Measurements from ENCODE around the gene KLRF2.
A peak's percentile ranks its signal among the peaks of the same experiment; 100 is the strongest.

The KLRF2 gene

DNA sequence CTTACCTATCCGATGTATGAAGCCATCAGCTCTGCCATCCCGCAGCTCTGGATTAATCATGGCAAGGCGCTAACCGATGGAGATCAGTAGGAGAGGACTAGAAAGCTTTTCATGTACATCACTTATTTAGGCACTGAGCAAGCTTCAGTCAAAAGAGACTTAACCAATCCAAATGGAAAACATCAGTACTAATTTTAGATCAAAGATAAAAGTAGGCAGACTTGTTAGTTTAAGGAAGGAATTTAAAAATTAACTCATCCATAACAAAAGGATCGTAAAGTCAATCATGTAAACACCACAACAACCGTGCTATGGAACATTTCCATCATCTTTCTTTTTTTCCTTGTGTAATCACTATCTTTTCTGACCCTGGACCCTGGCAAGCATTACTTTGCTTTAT lies 51.0 kb downstream of the KLRF2 start, which contains the start of gene CLEC2A:
Gene CLEC2A (minus strand): TSS at position 101 of the 400 bp plus-strand sequence. CDS start 41 bp downstream, at position 60.
- no peak for DNase-seq (ENCODE audit: low read depth)
- TF ChIP-seq, protein P1, sequence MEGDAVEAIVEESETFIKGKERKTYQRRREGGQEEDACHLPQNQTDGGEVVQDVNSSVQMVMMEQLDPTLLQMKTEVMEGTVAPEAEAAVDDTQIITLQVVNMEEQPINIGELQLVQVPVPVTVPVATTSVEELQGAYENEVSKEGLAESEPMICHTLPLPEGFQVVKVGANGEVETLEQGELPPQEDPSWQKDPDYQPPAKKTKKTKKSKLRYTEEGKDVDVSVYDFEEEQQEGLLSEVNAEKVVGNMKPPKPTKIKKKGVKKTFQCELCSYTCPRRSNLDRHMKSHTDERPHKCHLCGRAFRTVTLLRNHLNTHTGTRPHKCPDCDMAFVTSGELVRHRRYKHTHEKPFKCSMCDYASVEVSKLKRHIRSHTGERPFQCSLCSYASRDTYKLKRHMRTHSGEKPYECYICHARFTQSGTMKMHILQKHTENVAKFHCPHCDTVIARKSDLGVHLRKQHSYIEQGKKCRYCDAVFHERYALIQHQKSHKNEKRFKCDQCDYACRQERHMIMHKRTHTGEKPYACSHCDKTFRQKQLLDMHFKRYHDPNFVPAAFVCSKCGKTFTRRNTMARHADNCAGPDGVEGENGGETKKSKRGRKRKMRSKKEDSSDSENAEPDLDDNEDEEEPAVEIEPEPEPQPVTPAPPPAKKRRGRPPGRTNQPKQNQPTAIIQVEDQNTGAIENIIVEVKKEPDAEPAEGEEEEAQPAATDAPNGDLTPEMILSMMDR (conservative IDR thresholded peaks at IDR 0.05; ENCODE audit: low read depth, low read length), result no peak
- no peak within 1 kb of the TSS for H3K4me3 ChIP-seq (ENCODE audit: low read length)

DNA sequence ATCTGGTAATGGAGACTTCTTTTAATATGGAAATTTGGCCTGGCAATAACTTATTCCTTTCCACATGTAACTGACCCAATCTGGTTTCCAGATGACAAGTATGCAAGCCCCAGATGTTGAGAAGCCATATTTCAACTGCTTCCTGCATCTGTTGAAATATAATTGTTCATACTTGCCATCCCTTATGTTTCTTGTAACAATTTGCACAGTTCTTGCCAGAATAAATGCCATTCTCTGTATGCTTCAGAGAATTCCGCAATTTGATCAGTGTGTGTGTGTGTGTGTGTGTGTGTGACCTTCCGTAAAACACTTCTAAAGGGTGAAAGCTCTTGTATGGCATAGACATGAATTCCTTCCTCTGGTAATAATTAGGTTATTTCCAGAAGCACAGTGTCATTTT lies 52.7 kb downstream of the KLRF2 start:
- H3K4me3 ChIP-seq (ENCODE audit: low read length), result no peak overlapping the region
- TF ChIP-seq, protein P1 (conservative IDR thresholded peaks at IDR 0.05; ENCODE audit: low read depth, low read length), result no peak
- no peak for DNase-seq (ENCODE audit: low read depth)

DNA sequence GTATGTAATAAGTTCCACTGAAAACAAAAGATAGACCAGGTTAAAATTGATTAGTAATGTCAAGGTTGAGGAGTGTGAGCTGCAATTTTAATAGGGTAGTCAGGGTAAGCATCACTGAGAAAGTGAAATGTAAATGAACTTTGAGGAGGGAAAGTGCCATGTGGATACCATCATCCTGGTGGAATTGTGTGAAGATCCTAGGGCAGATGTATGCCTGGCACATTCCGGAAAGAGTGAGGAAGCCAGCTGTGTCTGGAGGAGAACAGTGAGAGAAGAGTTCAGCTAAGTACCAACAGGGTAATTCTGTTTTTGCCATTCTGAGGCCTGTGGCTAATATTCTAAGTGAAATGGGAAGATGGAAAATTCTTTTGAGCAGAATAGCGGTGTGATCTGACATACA lies 53.7 kb downstream of the KLRF2 start:
- no peak for DNase-seq (ENCODE audit: low read depth)
- no peak overlapping the region for H3K4me3 ChIP-seq (ENCODE audit: low read length)
- TF ChIP-seq, protein P1 (conservative IDR thresholded peaks at IDR 0.05; ENCODE audit: low read depth, low read length), result no peak

DNA sequence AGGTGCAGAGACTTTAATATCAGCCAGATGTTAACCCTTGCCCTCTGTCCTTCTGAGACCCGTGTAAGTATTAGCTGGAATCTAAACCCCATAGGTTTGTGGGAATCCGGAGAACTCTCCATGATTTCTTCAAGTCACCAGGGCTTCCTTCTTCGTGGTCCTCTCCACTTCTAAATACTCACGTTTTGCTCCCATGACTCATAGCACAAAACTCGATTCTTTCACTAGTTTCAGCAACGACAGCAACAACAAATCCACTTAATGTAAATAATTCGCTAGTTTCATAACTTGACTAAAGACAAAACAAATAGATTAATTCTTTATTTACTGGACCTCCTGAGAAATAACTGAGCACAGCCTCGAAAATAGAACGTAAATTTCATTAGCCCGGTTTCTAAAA lies 55.3 kb downstream of the KLRF2 start:
- DNase-seq (ENCODE audit: low read depth), result no peak
- TF ChIP-seq, protein P1 (conservative IDR thresholded peaks at IDR 0.05; ENCODE audit: low read depth, low read length), result no peak
- H3K4me3 ChIP-seq (ENCODE audit: low read length), result no peak overlapping the region

DNA sequence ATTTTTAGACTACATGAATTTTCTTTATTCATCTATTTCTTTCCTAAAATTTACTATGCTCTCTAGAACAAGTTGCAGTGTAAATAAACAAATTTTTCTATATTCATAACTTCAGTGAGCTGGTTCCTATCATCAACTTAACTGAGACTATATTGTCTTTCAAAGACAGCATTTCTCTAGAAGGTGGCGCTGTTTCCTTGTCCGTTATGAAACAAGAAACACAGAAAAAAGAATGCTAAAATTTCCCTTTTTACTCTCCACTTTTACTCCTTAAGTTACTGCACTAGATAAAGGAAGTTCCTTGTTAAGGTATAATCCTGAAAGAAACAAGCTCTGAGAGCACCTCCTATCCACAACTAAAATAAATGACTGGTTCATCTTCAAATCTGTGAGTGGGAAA lies 59.1 kb downstream of the KLRF2 start:
- H3K4me3 ChIP-seq (ENCODE audit: low read length), result no peak overlapping the region
- DNase-seq (ENCODE audit: low read depth), result no peak
- TF ChIP-seq, protein P1 (conservative IDR thresholded peaks at IDR 0.05; ENCODE audit: low read depth, low read length), result peak; percentile 40

DNA sequence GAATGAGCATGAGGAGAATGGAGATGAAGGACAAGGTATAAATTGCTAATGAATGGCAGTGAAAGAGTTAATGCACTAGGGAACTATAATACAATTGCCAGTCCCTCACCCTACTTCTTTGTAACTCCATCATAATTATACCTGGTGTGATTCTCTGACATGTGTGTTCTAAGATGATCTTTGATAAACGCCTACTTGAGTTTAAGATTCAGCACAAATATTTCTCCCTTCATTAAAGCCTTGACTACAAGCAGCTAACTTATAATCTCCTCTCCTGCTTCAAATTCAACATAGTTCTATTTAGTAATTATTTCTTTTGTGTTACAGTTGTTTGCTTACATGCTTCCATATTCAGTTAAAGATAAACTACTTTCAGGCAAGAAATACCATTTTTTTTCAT lies 60.5 kb downstream of the KLRF2 start:
- TF ChIP-seq, protein P1 (conservative IDR thresholded peaks at IDR 0.05; ENCODE audit: low read depth, low read length), result no peak
- no peak overlapping the region for H3K4me3 ChIP-seq (ENCODE audit: low read length)
- DNase-seq (ENCODE audit: low read depth), result no peak

DNA sequence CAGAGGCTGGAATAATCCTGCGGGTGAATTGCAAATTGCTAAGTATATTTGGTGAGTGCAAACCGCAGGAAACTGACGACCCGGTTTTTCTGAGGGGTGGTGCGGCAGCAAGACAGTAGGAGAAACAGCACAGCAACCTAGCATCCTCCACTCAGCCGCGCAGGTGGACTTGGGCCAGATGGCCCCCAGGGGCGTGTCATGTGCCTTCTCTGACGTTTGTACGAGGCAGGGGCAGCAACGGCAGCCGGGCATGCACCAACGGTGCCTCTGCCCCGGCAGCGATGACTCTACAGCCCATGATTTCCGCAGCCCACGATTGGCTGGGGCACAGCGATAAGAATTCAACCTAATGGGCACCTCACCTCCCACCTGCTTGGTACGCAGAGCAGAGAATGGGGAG lies 62.0 kb downstream of the KLRF2 start:
- TF ChIP-seq, protein P1 (conservative IDR thresholded peaks at IDR 0.05; ENCODE audit: low read depth, low read length), result no peak
- DNase-seq (ENCODE audit: low read depth), result no peak
- no peak overlapping the region for H3K4me3 ChIP-seq (ENCODE audit: low read length)
